Neural progenitor cell (in vitro differentiated cells): ENCODE data around the gene RFX8. TPM values are rescaled to one million over a fixed set of nuclear protein-coding genes. Genes with fewer than 3 reads are reported as not detected.

Experiments used
- DNase-seq: peaks from one replicate; pipeline ENCODE4 v3.0.0-alpha.2; 2016; ENCODE audit warnings: low spot score
- H2AFZ ChIP-seq: fragments of 200-600 bp; sonication (generic); replicated peaks from 2 replicates; pipeline ENCODE4 v1.6.1; 2016; ENCODE audit warnings: antibody characterized with exemption
- H3F3A ChIP-seq: fragments of 200-600 bp; sonication (generic); 2 replicates; pipeline ENCODE4 v1.6.1; 2016; ENCODE audit warnings: antibody characterized with exemption, low read depth
- H3K27ac ChIP-seq: fragments of 200-600 bp; sonication (generic); 2 replicates; pipeline ENCODE4 v1.5.1; 2016; ENCODE audit warnings: mild to moderate bottlenecking
- H3K27me3 ChIP-seq: fragments of 200-600 bp; sonication (generic); 2 replicates; pipeline ENCODE4 v1.6.1; 2016; ENCODE audit warnings: mild to moderate bottlenecking, moderate library complexity
- H3K36me3 ChIP-seq: fragments of 200-600 bp; sonication (generic); 2 replicates; pipeline ENCODE4 v1.5.1; 2016
- H3K4me1 ChIP-seq: fragments of 200-600 bp; sonication (generic); 2 replicates; pipeline ENCODE4 v1.6.1; 2016; ENCODE audit warnings: mixed run types
- H3K4me2 ChIP-seq: fragments of 200-600 bp; sonication (generic); 2 replicates; pipeline ENCODE4 v1.6.1; 2016
- H3K4me3 ChIP-seq: fragments of 200-600 bp; sonication (generic); 2 replicates; pipeline ENCODE4 v1.5.1; 2016
- H3K79me2 ChIP-seq: fragments of 200-600 bp; sonication (generic); 2 replicates; pipeline ENCODE4 v1.6.1; 2016; ENCODE audit warnings: low read depth
- H3K9ac ChIP-seq: fragments of 200-600 bp; sonication (generic); 2 replicates; pipeline ENCODE4 v1.6.1; 2016
- H3K9me3 ChIP-seq: fragments of 200-600 bp; sonication (generic); 2 replicates; pipeline ENCODE4 v1.5.1; 2016; ENCODE audit warnings: low read depth
- H4K20me1 ChIP-seq: fragments of 200-600 bp; sonication (generic); 2 replicates; pipeline ENCODE4 v1.6.1; 2016; ENCODE audit warnings: low read depth
- H3K27ac Mint-ChIP-seq: 3 replicates; pipeline ENCODE4 v1.8.0; 2021; ENCODE audit warnings: mixed read lengths
- H3K27me3 Mint-ChIP-seq: 2 replicates; pipeline ENCODE4 v1.8.0; 2022; ENCODE audit warnings: low read depth, mild to moderate bottlenecking, inconsistent platforms, moderate library complexity, mixed read lengths; ENCODE audit not compliant: insufficient read depth
- H3K36me3 Mint-ChIP-seq: 3 replicates; pipeline ENCODE4 v1.8.0; 2021; ENCODE audit warnings: mixed read lengths
- H3K4me1 Mint-ChIP-seq: 3 replicates; pipeline ENCODE4 v1.8.0; 2021; ENCODE audit warnings: mixed read lengths
- H3K4me3 Mint-ChIP-seq: 3 replicates; pipeline ENCODE4 v1.8.0; 2021; ENCODE audit warnings: mild to moderate bottlenecking, moderate library complexity, mixed read lengths
- H3K9me3 Mint-ChIP-seq: 3 replicates; pipeline ENCODE4 v1.8.0; 2020; ENCODE audit warnings: mixed read lengths
- CTCF ChIP-seq: fragments of 200-600 bp; sonication (generic); IDR thresholded peaks from 2 replicates; pipeline ENCODE4 v1.5.1; 2017; ENCODE audit warnings: antibody characterized with exemption, mild to moderate bottlenecking
- EZH2 ChIP-seq: fragments of 200-600 bp; sonication (generic); IDR thresholded peaks from 2 replicates; pipeline ENCODE4 v1.6.1; 2017; ENCODE audit warnings: antibody characterized with exemption, mild to moderate bottlenecking, moderate library complexity
- EZH2phosphoT487 ChIP-seq: fragments of 200-600 bp; sonication (generic); IDR thresholded peaks from 2 replicates; pipeline ENCODE4 v1.6.1; 2017; ENCODE audit warnings: antibody characterized with exemption
- total RNA-seq: library from RNA; depleted of rRNA; stranded (reverse); fragments of >200 nt; gene quantifications from 2 replicates; pipeline ENCODE4 v1.2.3, GENCODE V29; 2015; ENCODE audit warnings: low replicate concordance

RFX8 gene
- total RNA-seq, 1 donor from 2014 or later, result 0.37 TPM

- Histone ChIP-seq H3K4me2 (no peak overlapping the region), H3K9ac (no peak overlapping the region), H3F3A (no peaks in the 10 kb centered on the region), H3K27me3 (no peaks in the 10 kb centered on the region), H3K27ac (no peak overlapping the region), H3K4me3 (no peak overlapping the region), H2AFZ (no peak overlapping the region), H3K36me3 (no peaks in the 10 kb centered on the region), H3K9me3 (no peaks in the 10 kb centered on the region), H4K20me1 (no peaks in the 10 kb centered on the region), H3K79me2 (no peaks in the 10 kb centered on the region), H3K4me1 (peaks cover 10% of the 10 kb centered on the region)
- DNase-seq, result no peak
- H3K9me3 Mint-ChIP-seq, result peaks cover 2% of the 10 kb centered on the region
- H3K4me1 Mint-ChIP-seq, result peaks cover 4% of the 10 kb centered on the region
- no peak for TF ChIP-seq EZH2phosphoT487
- TF ChIP-seq EZH2, result no peak
- TF ChIP-seq CTCF, result no peak
- H3K4me3 Mint-ChIP-seq, result no peak overlapping the region
- H3K36me3 Mint-ChIP-seq, result no peaks in the 10 kb centered on the region
- no peak overlapping the region for H3K27ac Mint-ChIP-seq
- peaks cover 7% of the 10 kb centered on the region for H3K27me3 Mint-ChIP-seq
Measured at GRCh38 chr2:101361121-101361520, 113.8 kb downstream of the RFX8 start.

- no peak overlapping the region for H3K27ac Mint-ChIP-seq
Measured at GRCh38 chr2:101360232-101360631, 114.7 kb downstream of the RFX8 start.

GRCh38 chr2:101359410-101359954, 115.4 kb downstream of the RFX8 start:
- Mint-ChIP-seq H3K36me3 (no peaks in the 10 kb centered on the region), H3K27me3 (peaks cover 5% of the 10 kb centered on the region), H3K4me3 (no peak overlapping the region), H3K27ac (no peak overlapping the region), H3K9me3 (peaks cover 1% of the 10 kb centered on the region), H3K4me1 (peaks cover 5% of the 10 kb centered on the region)
- DNase-seq, result no peak
- Histone ChIP-seq H3K9ac (no peak overlapping the region), H3K36me3 (no peaks in the 10 kb centered on the region), H3F3A (no peaks in the 10 kb centered on the region), H3K4me2 (no peak overlapping the region), H4K20me1 (no peaks in the 10 kb centered on the region), H2AFZ (no peak overlapping the region), H3K27me3 (no peaks in the 10 kb centered on the region), H3K79me2 (no peaks in the 10 kb centered on the region), H3K9me3 (no peaks in the 10 kb centered on the region), H3K4me1 (peaks cover 10% of the 10 kb centered on the region), H3K4me3 (no peak overlapping the region), H3K27ac (no peak overlapping the region)
- TF ChIP-seq EZH2 (no peak), CTCF (no peak), EZH2phosphoT487 (no peak)

More at GRCh38 chr2:101360232-101360631, 114.7 kb downstream of the RFX8 start:
- no peaks in the 10 kb centered on the region for H3K36me3 Mint-ChIP-seq
- H4K20me1 ChIP-seq, result no peaks in the 10 kb centered on the region
- no peak overlapping the region for H3K9ac ChIP-seq
- no peaks in the 10 kb centered on the region for H3K27me3 ChIP-seq
- peaks cover 2% of the 10 kb centered on the region for H3K9me3 Mint-ChIP-seq
- no peak for DNase-seq
- H3K9me3 ChIP-seq, result no peaks in the 10 kb centered on the region
- no peak for TF ChIP-seq CTCF
- TF ChIP-seq EZH2, result no peak
- TF ChIP-seq EZH2phosphoT487, result no peak
- no peak overlapping the region for H3K4me3 Mint-ChIP-seq
- no peak overlapping the region for H2AFZ ChIP-seq
- H3K4me1 Mint-ChIP-seq, result peaks cover 4% of the 10 kb centered on the region
- H3K36me3 ChIP-seq, result no peaks in the 10 kb centered on the region
- H3K4me3 ChIP-seq, result no peak overlapping the region
- no peak overlapping the region for H3K27ac ChIP-seq
- no peak overlapping the region for H3K4me2 ChIP-seq
- H3K79me2 ChIP-seq, result no peaks in the 10 kb centered on the region
- peaks cover 7% of the 10 kb centered on the region for H3K27me3 Mint-ChIP-seq
- peaks cover 10% of the 10 kb centered on the region for H3K4me1 ChIP-seq
- no peaks in the 10 kb centered on the region for H3F3A ChIP-seq
